ENCODE measurements around the gene EPRS1. TPM values are rescaled to one million over a fixed set of nuclear protein-coding genes. Genes with fewer than 3 reads are reported as not detected.

The EPRS1 gene
- total and polyA plus RNA-seq, 2 of the 13 experiments (the other 11 are each of a cell fraction or from before 2014, with no cell fraction given) = 86.1 to 124 TPM

DNA sequence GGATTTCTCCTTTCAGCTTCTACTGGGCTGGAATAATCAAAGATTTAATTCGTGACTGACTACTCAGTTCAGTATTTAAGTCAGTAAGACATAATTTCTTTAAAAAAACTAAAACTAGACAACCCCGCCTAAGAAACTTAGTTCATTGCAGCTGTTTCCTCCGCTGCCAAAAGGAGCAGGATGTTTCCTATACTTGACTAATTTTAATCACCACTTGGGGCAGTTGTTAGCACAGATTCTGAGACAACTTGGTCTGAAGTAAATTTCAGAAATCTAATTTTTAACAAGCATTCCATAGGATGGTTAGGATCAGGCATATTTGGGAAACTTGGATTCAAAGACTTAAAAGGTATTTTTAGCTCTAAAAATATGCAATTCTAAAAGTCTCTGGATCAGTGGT is 34.0 kb downstream of the EPRS1 start (continued):
- TF ChIP-seq, protein P1, sequence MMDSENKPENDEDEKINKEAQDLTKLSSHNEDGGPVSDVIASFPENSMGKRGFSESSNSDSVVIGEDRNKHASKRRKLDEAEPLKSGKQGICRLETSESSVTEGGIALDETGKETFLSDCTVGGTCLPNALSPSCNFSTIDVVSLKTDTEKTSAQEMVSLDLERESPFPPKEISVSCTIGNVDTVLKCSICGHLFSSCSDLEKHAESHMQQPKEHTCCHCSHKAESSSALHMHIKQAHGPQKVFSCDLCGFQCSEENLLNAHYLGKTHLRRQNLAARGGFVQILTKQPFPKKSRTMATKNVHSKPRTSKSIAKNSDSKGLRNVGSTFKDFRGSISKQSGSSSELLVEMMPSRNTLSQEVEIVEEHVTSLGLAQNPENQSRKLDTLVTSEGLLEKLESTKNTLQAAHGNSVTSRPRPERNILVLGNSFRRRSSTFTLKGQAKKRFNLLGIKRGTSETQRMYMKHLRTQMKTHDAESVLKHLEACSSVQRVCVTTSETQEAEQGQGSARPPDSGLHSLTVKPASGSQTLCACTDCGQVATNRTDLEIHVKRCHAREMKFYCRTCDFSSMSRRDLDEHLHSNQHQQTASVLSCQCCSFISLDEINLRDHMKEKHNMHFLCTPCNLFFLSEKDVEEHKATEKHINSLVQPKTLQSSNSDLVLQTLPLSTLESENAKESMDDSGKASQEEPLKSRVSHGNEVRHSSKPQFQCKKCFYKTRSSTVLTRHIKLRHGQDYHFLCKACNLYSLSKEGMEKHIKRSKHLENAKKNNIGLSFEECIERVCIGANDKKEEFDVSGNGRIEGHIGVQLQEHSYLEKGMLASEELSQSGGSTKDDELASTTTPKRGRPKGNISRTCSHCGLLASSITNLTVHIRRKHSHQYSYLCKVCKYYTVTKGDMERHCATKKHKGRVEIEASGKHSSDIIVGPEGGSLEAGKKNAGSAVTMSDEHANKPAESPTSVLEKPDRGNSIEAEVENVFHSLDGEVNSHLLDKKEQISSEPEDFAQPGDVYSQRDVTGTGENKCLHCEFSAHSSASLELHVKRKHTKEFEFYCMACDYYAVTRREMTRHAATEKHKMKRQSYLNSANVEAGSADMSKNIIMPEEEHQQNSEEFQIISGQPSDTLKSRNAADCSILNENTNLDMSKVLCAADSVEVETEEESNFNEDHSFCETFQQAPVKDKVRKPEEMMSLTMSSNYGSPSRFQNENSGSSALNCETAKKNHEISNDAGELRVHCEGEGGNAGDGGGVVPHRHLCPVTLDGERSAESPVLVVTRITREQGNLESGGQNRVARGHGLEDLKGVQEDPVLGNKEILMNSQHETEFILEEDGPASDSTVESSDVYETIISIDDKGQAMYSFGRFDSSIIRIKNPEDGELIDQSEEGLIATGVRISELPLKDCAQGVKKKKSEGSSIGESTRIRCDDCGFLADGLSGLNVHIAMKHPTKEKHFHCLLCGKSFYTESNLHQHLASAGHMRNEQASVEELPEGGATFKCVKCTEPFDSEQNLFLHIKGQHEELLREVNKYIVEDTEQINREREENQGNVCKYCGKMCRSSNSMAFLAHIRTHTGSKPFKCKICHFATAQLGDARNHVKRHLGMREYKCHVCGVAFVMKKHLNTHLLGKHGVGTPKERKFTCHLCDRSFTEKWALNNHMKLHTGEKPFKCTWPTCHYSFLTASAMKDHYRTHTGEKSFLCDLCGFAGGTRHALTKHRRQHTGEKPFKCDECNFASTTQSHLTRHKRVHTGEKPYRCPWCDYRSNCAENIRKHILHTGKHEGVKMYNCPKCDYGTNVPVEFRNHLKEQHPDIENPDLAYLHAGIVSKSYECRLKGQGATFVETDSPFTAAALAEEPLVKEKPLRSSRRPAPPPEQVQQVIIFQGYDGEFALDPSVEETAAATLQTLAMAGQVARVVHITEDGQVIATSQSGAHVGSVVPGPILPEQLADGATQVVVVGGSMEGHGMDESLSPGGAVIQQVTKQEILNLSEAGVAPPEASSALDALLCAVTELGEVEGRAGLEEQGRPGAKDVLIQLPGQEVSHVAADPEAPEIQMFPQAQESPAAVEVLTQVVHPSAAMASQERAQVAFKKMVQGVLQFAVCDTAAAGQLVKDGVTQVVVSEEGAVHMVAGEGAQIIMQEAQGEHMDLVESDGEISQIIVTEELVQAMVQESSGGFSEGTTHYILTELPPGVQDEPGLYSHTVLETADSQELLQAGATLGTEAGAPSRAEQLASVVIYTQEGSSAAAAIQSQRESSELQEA (CRISPR knock-in tag; IDR thresholded peaks at IDR 0.05; ENCODE audit: not compliant biosample characterization) = no peak
- TF ChIP-seq KLF12 (CRISPR knock-in tag; IDR thresholded peaks at IDR 0.05; ENCODE audit: borderline replicate concordance) = no peak
- TF ChIP-seq ZNF761 (CRISPR knock-in tag; conservative IDR thresholded peaks at IDR 0.05) = no peak
- no peak for TF ChIP-seq MBD4 (IDR thresholded peaks at IDR 0.05; ENCODE audit: borderline replicate concordance, low read length)
- no peak for TF ChIP-seq ADNP (CRISPR knock-in tag; IDR thresholded peaks at IDR 0.05)
- no peak for TF ChIP-seq ZNF572 (CRISPR knock-in tag; IDR thresholded peaks at IDR 0.05)
- TF ChIP-seq ZNF136 (CRISPR knock-in tag; IDR thresholded peaks at IDR 0.05; ENCODE audit: low read depth) = no peak
- TF ChIP-seq, protein P2, sequence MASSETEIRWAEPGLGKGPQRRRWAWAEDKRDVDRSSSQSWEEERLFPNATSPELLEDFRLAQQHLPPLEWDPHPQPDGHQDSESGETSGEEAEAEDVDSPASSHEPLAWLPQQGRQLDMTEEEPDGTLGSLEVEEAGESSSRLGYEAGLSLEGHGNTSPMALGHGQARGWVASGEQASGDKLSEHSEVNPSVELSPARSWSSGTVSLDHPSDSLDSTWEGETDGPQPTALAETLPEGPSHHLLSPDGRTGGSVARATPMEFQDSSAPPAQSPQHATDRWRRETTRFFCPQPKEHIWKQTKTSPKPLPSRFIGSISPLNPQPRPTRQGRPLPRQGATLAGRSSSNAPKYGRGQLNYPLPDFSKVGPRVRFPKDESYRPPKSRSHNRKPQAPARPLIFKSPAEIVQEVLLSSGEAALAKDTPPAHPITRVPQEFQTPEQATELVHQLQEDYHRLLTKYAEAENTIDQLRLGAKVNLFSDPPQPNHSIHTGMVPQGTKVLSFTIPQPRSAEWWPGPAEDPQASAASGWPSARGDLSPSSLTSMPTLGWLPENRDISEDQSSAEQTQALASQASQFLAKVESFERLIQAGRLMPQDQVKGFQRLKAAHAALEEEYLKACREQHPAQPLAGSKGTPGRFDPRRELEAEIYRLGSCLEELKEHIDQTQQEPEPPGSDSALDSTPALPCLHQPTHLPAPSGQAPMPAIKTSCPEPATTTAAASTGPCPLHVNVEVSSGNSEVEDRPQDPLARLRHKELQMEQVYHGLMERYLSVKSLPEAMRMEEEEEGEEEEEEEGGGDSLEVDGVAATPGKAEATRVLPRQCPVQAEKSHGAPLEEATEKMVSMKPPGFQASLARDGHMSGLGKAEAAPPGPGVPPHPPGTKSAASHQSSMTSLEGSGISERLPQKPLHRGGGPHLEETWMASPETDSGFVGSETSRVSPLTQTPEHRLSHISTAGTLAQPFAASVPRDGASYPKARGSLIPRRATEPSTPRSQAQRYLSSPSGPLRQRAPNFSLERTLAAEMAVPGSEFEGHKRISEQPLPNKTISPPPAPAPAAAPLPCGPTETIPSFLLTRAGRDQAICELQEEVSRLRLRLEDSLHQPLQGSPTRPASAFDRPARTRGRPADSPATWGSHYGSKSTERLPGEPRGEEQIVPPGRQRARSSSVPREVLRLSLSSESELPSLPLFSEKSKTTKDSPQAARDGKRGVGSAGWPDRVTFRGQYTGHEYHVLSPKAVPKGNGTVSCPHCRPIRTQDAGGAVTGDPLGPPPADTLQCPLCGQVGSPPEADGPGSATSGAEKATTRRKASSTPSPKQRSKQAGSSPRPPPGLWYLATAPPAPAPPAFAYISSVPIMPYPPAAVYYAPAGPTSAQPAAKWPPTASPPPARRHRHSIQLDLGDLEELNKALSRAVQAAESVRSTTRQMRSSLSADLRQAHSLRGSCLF (CRISPR knock-in tag; IDR thresholded peaks at IDR 0.05; ENCODE audit: borderline replicate concordance) = no peak
- TF ChIP-seq HNF4G (IDR thresholded peaks at IDR 0.05; ENCODE audit: borderline replicate concordance, low read depth, low read length) = no peak
- TF ChIP-seq HNF4G (CRISPR knock-in tag; IDR thresholded peaks at IDR 0.05; ENCODE audit: borderline replicate concordance, low read depth) = no peak
- no peak for TF ChIP-seq HMG20B (CRISPR knock-in tag; conservative IDR thresholded peaks at IDR 0.05)
